ENCODE data around the gene PARP3.

Gene PARP3

DNA sequence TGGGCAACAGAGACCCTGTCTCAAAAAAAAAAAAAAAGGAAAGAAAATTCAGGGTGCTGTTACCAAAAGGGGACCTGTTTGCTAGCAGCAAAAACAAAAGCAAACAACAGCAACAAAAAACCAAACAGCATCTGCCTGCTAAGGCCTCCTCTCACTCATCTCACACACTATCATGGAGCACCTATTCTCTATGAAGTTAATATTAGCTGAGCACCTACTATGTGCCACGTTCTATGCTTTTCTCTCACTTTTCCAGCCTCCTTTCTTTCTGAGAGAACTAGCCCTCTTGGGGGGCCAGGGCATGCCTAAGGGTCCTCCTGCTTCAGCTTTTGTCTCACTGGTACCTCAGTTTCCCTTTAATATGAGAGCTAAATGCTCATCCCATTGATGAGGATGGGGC is 12.6 kb downstream of the PARP3 start:
- no peak for DNase-seq (ENCODE audit: insufficient read length, low spot score)
- TF ChIP-seq, protein P1, sequence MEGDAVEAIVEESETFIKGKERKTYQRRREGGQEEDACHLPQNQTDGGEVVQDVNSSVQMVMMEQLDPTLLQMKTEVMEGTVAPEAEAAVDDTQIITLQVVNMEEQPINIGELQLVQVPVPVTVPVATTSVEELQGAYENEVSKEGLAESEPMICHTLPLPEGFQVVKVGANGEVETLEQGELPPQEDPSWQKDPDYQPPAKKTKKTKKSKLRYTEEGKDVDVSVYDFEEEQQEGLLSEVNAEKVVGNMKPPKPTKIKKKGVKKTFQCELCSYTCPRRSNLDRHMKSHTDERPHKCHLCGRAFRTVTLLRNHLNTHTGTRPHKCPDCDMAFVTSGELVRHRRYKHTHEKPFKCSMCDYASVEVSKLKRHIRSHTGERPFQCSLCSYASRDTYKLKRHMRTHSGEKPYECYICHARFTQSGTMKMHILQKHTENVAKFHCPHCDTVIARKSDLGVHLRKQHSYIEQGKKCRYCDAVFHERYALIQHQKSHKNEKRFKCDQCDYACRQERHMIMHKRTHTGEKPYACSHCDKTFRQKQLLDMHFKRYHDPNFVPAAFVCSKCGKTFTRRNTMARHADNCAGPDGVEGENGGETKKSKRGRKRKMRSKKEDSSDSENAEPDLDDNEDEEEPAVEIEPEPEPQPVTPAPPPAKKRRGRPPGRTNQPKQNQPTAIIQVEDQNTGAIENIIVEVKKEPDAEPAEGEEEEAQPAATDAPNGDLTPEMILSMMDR (IDR thresholded peaks at IDR 0.05; ENCODE audit: insufficient read depth, missing control alignments): no peak
- FAIRE-seq: no peak

GRCh38 chr3:51955175-51955892 is 13.2 kb downstream of the PARP3 start, which contains the start of gene GPR62:
TSS of gene GPR62 (plus strand) at chr3:51955381. CDS start at chr3:51955653, 272 bp downstream.
- no peak for DNase-seq (ENCODE audit: insufficient read length, low spot score)
- TF ChIP-seq, protein P1 (IDR thresholded peaks at IDR 0.05; ENCODE audit: insufficient read depth, missing control alignments): no peak
- no peak for FAIRE-seq

GRCh38 chr3:51955893-51956770 is 14.0 kb downstream of the PARP3 start:
- FAIRE-seq (no peak), DNase-seq (ENCODE audit: insufficient read length, low spot score) (no peak)
- TF ChIP-seq, protein P1 (IDR thresholded peaks at IDR 0.05; ENCODE audit: insufficient read depth, missing control alignments): peak; percentile 18

GRCh38 chr3:51957520-51958205 is 15.5 kb downstream of the PARP3 start:
- TF ChIP-seq, protein P1 (IDR thresholded peaks at IDR 0.05; ENCODE audit: insufficient read depth, missing control alignments): no peak
- FAIRE-seq (no peak), DNase-seq (ENCODE audit: insufficient read length, low spot score) (no peak)

DNA sequence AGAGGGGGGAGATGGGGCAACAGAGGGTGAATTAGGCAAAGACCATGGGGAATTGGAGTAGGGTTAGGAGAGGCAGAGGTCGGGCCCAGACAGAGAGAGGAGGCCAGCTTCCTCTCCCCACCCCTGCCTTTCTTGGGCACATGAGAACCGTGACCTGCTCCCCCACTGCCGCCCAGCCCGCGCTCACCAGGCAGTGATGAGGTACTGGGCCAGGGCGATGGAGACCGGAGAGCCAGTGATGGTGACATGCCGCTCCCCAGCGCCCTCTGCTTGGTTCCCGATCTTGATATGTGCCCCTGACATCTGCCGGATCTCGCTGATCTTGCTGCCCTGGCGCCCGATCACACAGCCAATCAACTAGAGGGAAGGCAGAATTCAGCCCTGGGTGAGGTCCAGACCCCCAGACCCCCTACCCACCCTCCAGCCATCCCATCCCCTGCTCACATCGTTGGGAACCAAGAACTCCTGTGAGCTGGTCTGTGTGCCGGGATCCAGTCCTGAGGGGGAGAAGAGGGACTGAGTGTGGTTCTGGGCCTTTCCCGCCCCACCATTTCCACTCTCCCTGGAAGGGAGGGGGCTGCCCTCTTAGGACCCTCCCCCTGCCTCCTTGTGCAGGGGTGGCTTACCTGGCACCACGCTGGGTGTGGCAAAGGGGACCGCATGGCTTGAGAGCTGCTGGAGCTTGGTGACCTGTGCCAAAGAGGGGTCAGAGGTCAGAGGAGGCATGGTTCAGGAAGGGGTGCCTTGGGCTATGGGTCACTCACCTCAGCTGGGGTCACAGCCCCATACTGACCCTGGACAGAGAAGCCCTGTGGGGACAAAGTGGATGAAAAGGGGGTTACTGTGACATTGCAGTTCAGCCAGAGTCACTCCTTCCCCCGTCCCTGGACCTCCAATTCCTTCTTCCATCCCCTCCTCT is 16.7 kb downstream of the PARP3 start:
- TF ChIP-seq, protein P1 (IDR thresholded peaks at IDR 0.05; ENCODE audit: insufficient read depth, missing control alignments): no peak
- FAIRE-seq (no peak), DNase-seq (ENCODE audit: insufficient read length, low spot score) (no peak)

GRCh38 chr3:51959651-51960050 is 17.5 kb downstream of the PARP3 start:
- TF ChIP-seq, protein P1 (IDR thresholded peaks at IDR 0.05; ENCODE audit: insufficient read depth, missing control alignments): no peak
- no peak for FAIRE-seq

More at GRCh38 chr3:51959651-51960050, 17.5 kb downstream of the PARP3 start:
- no peak for DNase-seq (ENCODE audit: insufficient read length, low spot score)

Data from D721Med (cell line).